HCEC 1CT (cell line): ENCODE measurements around the gene AK1.

ENCODE experiments used
- DNase-seq: peaks from one replicate; pipeline ENCODE4 v3.0.0-alpha.2; 2017

Gene AK1

DNA sequence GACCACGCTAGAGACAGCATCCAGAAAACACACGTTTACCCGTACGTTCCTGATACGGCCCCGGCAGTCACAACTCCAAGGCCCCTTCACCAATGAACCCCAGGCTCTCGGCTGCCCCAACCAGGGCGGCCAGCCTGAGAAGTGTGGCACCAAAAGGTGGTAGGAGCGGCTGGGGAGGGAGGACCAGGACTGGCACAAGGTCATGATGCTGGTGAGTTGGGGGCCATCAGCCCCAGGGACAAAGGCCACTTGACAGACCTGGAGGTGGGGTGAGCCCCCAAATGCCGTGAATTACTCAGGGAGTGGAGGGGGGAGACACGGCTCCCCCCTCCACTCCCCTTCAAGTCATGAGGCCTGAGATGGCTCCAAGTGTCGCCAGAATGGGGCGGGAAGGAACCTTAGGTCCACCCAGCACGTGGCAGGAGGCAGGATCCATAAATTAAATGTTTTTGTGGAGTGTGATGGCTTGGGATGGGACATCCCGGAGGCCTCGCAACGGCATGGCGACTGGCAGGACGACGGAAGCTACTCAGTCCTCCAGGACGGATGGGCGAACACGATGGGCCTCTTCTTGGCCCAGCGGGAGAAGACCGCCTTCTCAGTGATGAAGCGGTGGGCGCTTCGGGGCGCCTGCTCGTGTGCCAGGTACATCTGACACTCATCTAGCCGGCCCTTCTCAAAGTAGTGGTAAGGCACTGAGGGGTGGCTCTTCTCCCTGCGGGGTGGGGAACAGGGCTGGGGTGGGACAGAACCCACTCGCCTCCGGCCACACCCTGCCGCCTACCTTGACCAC is 30.6 kb upstream of the AK1 start:
- no peak for DNase-seq

DNA sequence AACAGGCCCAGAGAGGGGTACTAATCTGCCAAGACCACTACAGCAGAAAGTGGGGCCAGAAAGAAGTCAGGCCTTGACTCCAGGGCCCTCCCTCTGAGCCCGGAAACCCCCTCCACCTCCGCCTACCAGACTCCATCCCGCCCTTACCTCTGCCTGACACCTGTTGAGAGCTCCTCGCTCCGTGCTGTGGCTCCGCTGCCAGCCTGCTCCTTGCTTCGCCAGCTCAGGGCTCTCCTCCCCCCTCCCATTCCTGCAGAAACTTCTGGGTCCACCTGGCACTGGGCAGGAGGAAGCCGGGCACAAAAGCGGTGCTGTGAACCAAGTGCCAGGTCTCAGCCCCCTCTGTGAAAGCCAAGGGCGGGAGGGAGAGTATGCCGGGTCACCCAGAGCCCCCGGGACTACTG is 28.3 kb upstream of the AK1 start:
- DNase-seq = no peak

DNA sequence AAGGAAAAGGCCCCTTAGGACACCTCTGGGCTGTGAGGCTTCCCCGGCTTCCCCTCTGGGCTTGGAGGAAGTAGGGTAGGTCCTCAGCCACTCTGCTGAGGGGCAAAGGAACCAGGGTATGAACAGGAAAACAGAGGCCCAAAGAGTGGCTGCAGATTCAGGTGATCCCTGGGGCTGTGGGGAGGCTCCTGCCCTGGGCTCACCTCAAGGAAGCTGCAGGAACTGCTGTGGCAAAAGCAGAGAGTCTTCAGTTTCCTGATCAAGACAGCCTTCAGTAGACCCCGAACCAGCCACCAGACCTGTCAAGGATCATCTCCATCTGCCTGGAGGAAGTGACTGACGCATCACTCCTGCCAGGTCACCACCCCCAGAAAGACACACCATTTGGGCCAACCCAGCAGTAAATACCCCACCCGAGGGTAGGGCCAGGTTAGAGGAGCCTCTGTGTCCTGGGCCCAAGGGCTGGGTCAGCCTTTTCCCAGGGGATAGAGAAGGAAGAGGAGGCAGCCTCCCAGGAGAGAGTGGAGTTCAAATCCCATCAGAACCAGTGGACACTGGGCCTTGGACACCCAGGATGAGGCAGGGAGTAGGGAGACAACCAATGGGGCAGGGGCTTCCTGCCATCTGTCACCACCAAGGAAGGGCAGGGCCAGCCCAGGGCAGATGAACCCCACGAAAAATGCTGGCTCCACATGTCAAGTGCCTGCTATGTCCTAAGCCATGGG is 27.7 kb upstream of the AK1 start:
- no peak for DNase-seq

DNA sequence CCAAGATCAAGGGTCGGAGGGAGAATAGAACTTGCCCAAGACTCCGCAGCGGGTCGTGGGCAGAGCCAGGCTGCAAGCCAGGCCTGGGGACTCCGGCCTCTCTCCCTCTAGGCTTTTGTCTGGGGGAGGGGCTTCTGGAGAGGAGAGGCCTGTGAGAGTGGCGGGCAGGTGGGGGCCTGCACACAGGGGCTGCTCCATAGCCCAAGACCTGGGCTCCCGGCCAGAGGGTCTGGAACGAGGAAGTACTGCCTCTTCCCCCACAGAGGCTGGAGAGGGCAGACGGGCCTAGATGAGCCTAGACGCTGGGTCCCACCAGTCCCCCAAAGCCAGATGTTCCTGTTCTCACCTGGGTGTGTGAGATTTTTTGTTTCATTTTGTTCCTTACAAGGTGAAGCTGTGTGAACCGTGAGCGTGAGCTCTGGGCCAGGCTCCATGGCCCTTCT is 27.1 kb upstream of the AK1 start:
- no peak for DNase-seq

DNA sequence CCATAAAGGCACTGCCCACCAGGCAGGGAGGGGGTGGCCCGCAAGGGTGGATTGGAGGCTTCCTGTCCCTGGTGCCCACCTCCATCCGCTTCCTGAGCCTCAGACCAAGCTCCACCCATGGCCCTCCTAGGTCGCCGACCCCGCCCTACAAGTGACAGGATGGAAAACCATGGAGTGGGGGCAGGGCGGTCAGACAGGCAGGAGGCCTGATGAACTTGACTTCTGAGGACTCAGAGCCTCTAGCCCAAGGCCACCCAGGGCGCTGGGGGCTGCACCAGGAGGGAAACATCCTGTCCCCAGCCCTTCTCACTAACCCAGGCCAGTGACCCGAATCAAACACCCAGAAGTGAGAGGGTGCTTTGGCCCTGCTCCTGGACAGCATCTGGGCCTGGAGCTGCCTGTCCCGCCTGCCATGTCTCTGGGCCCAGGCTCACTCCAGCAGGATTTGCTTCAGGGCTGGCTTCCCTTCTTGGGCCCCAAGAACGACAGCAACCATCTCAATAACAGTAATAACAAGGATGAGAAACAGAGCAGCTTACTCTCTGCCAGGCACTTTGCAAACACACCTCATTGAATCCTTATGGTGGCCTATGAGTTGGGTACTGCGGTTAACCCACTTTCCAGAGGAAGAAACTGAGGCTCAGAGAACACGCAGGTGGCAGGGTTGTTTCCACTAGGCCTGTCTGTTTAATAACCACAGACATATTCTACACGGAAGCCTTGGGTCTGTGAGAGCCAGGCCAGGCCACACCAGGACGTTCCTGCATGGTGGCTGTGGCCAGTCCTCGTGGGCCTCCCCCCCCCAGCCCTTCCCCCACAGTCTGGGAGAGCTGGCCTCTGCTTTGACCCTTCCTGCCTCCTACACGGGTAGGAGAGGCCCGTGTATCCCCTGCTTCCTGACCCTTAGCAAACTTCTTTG is 26.3 kb upstream of the AK1 start:
- no peak for DNase-seq

DNA sequence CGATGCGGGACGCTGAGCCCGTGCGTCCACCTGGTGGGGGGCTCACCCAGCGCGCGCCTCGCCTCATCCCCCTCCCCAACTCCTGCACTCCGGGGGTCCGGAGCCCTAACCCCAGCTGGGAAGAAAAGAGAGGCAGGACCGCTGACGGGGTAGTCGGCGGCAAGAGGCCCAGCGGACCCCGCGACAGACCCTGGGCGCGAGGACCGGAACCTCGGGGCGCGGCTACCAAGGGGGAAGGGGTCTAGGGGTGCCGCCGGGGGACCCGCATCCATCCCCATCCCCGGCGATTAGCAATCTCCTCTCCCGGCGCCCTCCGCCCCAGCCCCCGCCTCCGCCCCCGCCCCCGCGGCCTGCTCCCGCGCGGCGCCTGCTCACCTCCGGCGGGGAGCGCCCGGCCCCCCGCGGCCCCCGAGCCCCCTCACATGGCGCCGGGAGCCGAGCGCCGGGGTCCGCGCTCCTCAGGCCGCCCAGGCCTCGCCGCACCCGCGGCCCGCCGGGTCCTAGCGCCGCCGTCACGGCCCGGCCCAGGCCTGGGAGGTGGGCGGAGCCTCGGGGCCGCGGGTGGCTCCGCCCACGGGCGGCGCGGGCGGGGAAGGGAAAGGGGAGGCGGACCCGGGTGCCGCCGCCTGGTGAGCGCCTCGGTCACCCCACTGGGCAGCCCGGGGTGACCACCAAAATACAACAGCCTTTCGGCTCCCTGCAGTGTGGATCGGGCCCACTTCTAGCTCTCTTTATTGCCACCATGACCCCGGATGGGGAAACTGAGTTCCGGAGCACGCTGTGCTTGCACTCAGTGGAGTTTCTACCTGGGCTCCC is 21.9 kb upstream of the AK1 start, which contains the start of gene ST6GALNAC6:
Gene ST6GALNAC6 (minus strand): TSS at position 476 of the 816 bp plus-strand sequence. CDS start 1,622 bp downstream, outside the sequence.
- peak; percentile 74 for DNase-seq

DNA sequence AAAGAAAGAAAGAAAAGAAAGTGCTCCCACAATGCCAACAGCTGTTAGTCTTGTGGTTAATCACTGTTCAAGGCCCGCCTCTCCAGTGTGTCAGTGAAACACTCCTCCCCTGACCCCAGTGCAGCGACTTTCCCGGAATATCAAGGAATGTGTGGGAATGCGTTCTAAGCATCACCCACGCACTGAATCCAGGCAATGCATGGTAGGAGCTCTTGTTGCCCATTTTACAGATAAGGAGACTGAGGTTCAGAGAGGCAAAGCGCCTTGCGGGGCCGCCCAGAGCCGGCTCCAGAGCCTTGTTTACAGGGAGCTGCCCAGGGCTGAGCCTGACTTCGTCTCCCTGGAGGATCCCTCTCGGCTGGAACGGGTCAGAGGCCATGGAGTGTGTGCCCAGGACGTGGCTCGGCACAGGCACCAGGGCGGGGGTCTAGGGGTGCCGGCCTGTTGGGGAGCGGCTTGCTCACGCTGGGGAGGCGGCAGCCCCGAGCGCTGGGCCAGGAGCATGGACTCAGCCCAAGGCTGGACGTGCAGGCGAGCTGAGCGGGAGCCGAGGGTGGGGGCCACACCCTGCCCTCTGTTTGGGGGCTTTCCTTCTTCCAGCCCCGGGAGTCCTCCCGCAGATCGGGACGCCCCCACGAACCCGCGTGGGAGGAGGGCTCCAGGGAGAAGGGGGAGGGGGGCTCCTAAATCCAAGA is 21.1 kb upstream of the AK1 start:
- peak; percentile 82 for DNase-seq

DNA sequence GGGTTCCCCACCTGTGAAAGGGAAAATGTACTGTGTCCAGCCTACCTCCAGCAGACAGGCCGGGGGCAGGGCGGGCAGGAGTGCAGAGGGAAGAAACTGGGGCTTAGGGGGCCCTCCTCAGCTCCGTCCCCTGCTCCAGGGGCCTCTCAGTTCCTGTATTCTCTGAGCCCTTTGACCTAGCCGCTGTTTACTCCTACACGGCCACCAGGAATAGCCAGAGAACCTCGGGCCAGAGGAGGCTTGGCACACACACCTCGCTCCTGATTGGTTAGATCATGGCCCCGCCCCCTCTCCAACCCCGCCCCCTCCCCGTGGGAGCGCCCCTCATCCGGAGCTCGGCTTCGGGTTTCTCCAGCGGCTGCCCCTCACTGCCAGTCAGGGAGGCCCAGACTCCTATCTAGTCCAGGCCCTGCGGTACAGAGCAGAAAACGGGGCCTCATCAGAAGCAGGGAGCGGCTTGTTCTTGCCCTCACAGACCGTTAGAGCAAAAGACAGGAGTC is 19.8 kb upstream of the AK1 start:
- peak; percentile 53 for DNase-seq

DNA sequence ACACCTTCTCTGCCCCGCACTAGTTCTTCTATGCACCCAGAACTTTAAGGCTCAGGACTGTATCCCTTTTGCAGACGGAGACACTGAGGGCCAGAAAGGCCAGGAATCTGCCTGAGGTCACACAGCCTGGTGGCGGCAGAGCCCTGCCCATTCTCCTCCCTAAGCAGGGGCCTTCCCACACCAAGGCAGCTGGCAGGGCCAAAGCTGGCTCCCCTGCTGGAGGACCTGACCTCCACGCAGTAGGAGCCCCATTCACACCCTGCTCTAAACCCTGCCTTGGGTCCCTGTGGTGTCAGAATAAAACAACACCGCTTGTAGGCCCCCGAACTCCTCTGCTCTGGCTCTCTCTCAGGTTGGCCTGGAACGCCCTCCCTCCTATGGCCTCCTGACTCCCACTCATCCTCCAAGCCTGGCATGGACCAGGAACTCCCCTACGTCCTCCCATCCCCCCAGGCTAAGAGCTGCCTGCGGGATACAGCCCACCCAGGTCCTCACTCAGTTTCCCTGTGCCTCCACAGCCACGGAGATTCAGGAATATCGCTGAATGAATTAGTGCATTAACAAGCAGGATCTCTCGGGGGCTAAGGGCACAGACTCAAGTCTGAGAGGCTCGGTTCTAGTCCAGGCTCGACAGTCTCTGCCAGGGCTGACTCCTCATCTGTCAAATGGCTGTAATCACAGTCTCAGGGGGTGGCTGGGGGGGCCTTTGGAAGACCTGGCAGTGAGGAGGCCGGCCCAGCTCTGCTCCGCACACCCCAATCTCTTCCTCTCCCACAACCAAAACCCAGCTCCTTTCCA is 19.1 kb upstream of the AK1 start:
- DNase-seq = no peak

DNA sequence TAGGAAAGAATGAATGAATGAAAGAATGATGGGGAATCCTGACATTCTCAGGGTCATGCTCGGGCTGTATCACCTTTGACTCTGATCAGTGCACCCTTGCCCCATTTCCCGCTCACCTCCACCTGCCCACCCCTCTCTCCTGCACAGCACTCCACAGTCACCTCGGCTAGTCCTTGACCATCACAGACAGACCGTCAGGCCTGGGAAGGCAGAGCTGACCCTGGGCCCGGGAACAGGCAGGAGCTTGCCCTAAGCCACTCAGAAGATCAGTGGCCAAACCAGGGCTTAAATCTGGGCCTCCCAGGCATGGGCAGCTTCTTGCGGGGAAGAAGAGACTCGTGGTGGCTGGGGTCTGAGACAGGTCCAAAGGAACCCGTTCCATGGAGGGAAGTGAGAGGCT is 18.3 kb upstream of the AK1 start:
- DNase-seq = no peak

DNA sequence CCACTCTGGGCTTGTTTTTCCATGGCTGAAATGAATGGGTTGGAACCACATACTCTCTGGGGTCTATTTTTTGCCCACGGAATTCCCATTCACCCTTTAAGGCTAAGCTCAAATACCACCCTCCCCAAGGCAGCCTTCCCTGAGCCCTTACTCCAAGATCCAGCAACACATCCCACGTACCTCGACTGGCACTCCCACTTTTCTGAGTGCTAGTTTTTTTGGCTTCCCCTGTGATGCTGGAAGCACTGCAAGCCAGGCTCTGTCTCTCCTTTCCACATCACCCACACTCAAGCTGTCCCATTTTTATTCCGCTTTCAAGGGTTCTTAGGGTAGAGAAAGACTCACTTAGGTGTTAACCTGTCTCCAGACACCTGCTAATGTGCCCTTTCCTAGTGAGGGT is 15.9 kb upstream of the AK1 start:
- DNase-seq = no peak

DNA sequence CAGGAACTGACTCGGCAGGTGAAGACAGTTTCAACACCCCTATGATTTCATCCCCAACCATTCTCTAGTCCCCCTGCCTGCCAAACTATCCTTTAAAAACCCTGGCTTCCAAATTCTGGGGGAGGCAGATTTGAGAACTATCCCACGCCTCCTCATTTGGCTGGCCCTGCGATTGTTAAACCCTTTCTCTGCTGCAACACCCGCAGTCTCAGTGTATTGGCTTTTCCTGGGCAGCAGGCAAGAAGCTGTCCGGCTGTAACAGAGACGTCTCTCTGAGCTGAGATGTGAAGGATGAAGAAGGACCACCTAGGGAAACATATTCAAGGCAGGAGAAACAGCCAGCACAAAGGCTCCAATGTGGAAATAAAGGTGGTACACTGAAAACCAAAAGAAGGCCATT is 15.4 kb upstream of the AK1 start:
- no peak for DNase-seq

DNA sequence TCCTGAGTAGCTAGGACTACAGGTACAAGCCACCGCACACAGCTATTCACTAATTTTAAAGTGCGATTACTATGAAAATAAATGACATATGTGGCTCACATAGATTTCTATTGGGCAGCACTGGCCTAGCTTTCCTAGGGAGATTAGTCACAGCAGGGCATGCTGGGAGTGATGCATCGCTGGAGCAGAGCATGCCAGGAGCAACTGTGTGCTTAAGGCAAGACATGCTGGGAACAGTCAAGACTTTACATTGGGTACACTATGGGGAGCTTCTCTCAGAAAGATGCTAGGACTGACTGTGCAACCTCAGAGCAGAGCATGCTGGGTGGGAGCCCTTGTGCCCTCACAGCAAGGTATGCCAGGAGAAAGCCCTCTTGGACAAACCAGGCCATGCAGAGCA is 12.6 kb upstream of the AK1 start:
- DNase-seq = no peak

DNA sequence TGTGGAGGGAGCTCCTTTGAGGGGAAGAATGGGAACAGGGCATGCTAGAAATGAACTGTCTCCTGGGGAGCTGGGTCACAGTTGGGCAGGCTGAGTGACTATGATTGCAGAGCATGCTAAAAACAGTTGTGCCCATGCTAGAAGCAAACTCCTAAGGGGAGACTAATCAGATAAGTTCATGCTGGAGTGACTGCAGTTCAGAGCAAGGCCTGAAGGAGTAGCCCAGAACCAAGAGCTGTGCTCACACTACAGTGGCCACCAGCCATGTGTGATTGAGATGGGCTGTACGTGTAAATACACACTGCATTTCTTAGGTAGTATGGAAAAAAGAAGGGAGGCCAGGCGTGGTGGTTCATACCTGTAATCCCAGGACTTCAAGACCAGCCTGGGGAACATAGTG is 10.3 kb upstream of the AK1 start:
- DNase-seq = no peak

DNA sequence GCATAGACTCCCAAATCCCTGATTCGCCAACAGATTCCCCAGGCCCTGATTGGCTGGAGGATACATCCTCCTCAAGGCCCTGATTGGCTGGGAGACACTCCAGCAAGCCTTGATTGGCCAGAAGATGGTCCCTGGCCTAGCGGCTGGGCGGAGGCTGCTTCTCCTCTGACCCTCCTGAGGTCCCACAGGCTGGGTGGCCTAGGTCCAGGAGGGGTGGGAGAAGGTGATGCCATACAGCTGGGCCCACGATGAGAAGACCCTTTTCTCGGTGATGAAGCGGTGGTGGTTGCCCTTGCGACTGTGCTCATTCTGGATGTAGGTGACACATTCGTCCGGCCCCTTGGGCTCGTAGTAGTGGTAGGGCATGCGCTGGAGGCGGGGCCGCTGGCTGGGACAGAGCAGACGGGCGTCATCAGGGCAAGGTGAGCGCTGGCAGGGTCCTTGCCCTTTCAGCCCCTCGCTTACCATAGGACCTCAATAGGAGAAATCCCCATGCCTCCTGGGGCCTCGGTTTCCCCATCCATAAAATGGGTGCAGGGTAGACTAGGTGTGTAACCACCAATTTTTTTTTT is 9.0 kb upstream of the AK1 start:
- DNase-seq = no peak

DNA sequence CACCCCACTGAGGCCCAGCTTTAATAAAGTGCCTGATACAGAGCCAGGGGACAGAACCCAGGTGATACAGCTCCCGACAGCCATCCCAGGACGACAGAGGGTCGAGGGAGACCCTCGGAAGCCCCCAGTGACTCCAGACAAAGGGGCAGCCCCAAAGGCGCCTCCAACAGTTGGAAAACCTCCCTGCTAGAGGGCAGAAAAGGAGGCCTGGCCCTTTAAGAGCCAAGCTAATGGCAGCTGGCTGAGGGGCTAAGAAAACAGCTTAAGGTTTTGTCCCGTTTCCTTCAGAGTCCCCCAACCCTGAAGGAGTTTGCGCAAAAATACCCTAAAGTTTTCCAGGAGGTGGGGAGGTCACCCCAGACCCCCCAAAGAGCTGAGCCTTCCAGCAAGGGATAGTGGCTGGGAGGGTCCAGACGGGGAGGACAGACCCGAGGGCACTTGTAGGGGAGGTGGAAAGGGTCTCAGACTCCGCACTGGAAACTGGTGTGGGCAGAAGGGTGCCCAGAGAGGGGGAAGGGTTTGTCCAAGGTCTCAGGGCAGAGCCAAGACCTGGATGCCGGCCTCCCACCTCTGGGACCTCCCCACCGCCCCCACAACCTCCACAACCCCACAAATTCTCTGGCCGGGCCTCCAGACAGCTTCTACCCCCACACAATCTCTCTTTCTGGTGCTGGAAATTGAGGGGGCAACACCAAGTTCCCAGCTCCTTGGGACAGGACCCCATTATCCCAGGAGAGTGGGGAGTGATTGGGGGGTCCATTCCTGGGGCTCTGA is 8.2 kb upstream of the AK1 start:
- no peak for DNase-seq

DNA sequence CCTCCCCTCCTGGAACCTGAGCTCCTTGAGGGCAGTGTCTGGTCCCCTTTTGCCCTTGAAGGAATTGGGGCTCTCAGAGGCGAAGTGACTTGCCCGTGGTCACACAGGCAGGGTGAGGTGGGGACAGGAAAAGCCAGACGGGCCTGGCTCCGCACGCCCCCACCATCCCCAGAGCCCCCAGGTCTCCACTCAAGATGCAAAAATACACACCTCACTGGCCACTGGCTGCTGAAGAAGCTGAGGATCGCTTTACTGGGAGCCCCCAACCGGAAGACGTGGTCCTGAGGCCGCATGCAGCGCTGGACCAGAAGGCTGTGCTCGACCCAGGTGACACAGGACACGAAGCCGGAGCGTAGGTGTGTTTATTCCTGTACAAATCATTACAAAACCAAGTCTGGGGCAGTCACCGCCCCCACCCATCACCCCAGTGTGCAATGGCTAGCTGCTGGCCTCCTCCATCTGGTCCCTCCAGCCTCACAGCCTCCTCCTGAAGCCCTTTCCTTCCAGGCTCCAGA is 7.6 kb upstream of the AK1 start:
- no peak for DNase-seq

DNA sequence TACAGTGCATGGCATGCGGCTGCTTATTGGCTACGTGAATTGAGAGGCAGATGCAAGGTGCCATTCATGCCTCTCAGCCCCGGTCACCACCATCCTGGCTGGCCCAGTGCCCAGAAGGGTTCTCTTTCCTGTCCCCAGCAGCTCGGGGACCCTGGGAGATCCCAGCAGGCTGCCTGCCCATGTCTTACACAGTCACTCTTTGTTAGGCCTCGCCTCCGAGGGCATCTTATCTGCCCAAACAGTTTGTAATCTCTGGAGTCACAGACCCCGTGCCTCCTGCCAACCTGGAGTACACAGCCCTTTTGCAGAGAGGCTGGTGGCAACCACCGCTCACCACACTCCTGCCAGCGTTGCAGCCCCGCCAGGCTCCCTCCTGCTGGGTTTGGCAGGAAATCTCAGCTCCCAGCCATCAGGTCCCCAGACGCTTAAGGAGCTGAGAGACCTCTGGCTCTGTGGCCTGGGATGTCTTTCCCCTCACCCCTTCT is 7.0 kb upstream of the AK1 start:
- no peak for DNase-seq

DNA sequence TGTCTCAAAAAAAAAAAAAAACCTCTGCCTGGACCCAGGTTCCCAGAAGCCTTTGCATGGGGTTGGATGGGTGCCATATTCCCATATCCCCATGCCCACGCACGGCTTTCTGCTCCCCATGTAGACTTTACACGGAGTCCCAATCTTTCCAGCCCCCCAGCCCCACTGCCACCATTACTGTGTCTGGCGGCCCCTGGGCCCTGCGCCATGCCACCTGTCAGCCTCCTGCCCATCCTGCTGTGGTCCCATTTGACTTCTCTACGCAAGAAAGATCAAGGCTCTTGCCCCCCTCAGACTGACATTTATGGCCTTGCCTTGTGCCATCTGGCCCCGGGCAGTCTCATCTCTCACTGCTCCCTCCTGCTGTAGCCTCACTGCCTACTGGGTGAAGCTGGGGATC is 6.5 kb upstream of the AK1 start:
- DNase-seq = no peak
